HG02642 (cell line): ENCODE data around the gene SOX18.

Experiments
- ATAC-seq: cut with Tn5 transposase; IDR thresholded peaks from one replicate; pipeline ENCODE4 v1.9.1; 2021; ENCODE audit warnings: mild to moderate bottlenecking; ENCODE audit not compliant: unreplicated experiment, poor library complexity

Gene SOX18

DNA sequence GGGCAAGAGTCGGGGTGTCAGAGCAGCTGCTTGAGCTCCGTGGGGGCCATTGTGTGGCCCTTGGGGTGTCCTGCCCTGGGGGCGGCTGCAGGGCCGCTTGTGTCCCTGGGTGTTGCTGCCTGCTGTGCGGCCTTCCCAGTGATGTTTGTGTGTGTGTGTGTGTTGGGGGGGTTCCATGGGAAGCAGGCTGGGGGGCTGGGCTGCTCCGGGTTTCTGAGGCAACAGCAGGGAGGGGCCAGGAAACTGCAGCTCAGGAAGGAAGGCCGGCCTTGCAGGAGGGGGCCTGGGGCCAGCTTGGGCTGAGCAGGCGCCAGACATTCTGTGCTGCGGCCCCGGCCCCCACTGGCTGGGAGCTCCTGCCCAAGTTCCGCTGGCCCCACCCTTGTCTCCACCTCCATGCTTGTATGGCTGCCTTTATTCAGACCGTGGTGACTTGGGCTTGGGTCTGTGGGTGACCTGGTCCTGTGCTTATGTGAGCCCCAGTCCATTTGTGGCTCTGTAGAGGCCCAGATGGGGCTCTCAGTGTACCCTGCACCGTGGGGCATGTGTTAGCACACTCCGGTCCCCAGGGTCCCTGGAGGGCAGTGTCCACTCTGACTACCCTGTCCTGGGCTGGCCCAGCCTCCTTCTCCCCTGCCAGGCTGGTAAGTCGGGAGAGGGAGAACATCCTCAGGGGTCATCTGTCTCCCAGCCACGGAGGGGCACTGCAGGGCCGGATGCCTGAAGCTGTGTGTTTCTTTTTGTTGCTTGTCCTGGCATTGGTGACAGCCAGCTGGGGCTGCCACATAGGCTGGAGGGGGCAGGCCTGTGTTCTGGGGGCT, 4.6 kb upstream of the SOX18 start:
- no peak for ATAC-seq

DNA sequence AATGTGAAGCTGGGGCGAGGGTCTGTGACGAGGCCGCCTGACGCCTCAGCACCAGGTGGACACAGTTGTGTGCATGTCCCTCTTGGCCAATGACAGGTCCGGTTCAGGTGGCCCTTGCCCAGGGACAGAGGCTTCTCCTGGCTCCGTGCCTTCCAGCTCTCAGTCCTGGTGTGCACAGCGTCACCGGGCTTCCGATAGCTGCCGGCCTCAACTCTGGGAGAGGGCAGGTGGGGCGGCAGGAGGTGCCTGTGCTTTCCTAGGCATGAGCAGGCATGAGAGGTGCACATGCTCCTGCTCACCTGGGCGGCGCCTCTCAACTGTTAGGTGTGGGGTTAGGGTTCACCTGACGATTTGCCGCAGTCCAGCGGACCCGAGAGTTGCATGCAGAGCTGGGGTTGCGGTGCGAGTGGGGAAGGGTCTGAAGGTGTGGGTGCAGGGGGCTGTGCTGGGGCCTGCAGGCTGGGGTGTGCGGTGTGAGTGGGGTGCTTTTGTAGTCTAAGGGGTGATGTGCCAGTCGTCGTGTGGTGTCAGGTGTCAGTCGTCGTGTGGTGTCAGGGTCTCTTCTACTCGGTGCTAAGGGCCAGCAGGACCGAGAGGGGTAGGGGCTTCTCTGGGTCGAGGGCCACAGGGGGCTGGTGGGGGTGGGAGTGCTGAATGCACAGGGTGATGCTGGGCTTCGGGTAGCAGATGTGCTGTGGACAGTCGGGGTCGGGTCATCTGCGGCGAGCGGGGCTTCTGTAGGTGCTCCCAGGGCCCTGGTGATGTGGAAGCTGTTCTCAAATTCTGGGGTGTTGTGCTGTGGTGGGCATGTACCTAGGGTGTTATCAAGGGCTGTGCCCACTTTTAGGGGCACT, 3.8 kb upstream of the SOX18 start:
- no peak for ATAC-seq

DNA sequence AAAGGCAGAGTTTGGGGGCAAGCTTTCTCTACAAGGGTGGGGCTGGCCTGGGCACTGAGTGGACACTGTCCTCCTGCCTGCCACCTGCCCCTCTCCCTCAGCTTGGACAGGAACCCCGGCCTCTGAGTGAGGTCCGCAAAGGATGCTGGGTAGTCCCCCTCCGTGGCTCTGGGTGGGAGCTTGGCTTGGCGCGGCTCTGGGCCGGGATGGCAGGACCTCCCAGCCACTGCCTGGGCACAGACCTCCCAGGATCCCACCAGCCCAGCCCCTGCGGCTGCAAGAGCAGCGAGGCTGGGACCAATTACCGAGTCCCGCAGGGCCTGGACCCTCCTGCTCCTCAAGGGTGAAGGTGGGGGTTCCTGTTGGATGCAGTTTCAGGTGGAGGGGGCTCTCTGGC, 2.9 kb upstream of the SOX18 start:
- no peak for ATAC-seq

DNA sequence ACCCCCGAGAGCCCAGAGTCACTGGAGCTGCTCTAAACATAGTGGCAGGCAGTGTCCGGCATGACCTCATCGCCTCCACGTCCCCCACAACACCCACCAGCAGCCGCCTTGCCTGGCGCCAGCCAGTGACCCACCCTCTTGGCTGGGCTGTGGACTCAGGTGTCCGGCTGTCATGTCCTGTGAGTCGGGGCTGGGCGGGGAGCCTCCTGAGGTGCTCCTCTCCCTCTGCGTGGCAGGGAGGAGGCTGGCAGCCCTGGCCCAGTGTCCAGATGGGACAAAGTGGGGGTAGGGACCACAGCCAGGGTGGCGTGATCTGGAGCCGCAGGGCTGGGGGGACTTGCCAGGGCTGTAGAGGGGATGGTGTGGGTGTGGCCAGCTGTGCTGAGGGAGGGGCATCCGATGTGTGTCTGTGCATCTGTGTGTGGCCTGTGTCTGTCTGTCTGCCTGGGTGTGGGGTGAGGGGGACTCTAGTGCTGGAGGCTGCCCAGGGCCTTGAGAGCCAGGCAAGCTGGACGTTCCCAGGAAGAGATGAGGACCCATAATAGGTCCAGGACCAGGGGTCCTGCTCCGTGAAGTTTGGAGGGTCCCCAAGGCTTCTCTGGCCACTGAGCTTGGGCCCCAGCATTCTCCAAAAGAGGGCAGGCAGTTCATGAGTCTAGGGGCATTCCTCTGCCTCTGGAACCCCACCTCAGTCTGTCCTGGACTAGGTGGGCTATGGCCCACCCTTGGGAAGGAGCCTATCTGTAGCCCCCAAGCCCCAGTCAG, 2.3 kb upstream of the SOX18 start:
- ATAC-seq: no peak

DNA sequence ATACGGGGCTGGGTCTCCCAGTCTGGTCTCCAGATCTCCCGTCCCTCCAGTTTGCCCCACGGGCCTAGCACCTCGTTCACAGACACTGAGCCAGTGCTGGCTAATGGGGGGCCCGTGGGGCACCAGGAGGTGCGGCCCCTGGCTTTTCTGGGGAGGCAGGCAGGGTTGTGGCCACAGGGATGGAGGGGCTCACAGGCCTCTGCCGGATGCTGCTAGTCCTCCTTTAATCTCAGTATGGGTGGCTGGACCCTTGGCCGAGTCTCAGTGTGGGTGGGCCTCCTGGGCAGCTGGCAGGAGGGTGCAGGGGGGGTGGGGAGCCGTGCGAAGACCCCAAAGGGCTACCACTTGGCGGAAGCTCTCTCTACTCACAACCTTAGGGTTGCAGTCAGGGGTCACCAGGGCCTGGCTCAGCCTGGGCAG, 1.6 kb upstream of the SOX18 start:
- no peak for ATAC-seq

DNA sequence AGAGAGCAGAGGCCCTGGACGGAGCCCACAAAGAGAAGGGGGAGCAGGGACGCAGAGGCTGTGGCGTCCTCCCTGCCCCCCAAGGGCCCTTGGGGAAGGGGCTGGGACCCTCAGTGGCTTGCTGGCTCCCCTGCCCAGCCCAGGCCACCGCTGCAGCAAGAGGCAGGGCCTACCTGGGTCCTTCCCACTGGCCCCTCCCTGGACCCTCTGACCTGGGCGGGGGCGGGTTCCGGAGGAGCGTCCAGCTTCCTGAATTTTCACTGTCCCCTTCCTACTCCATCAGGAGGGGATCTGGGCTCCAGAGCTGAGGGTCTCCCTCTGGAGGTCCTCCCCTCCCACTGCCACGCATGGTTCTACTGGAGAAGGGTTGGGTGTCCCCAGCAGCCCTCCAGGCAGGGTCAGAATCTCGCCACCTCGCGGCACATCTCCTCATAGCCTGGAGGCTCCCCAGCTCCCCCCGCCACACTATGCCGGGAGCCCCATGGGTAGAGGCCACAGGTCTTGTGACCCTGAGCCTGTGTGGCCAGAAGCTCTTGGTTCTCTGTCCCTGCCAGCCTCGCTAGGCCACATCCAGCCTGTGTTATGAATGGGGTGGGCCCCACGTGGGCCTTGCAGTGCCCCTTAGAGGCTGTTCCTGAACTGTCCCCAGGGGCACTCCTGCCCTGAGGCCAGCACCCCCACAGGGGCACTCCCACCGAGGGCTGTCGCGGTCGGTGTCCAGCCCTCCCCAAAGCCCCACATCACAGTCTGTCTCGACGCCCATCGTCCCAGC, 1.0 kb upstream of the SOX18 start:
- no peak for ATAC-seq

DNA sequence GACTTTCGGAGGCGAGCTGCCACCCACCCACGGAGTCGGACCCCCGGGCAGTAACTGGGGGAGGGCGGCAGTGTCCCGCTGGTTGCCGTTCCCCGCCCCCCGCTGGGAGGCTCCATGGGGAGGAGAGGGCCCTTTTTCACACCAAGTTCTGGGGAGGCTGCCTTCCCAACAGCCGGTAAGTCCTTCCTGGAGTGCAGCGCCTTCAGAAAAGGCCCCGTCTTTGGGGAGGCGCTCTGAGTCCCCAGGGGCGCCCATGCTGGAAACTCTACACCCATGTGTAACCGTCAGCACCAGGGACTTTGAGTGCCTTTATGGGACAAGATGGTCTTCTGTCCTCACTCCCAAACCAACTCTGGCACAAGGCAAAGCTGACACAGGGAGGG, 430 bp upstream of the SOX18 start:
- no peak for ATAC-seq

DNA sequence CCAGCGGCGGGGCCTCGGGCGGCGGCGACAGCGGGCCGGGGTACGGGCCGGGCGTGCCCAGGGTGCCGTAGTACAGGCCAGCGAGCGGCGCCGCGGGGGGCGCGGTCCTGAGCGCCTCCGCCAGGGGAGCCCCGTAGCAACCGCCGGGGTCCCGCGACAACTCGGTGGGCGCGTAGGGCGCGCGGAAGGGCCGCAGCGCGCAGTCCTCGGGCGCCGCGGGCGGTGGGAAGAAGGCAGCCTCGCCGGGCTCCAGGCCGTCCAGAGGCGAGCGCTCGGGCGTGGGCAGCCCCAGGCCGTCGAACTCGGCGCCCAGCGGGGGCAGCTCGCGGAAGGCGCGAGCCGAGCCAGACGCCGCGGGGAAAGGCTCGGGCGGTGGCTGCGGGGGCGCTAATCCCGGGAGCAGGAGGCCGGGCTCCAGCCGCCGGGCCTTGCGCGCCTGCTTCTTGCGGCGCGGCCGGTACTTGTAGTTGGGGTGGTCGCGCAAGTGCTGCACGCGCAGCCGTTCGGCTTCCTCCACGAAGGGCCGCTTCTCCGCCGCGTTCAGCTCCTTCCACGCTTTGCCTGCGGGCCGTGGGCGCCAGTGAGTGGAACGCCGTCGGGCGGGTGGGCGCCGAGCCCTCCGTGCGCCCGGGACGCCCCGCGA, 916 bp downstream of the SOX18 start:
- ATAC-seq: no peak

DNA sequence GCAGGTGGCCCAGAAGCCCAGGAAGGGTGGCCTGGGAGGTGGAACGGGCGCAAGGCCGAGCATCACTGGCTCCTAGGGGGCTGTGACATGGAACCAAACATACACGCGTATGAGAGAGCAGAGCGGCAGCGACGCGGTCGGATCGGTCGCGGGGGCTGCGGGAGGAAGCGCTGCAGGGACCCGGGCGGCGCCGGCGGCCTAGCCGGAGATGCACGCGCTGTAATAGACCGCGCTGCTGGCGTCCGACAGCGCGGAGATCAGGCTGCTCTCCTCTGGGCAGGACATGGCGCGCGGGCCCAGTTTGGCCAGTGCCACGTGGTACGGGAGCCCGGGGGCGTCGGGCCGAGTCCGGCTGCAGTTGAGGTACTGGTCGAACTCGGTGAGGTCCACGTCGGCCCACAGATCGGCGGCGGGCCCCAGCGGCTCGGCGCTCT, 1.5 kb downstream of the SOX18 start:
- no peak for ATAC-seq

DNA sequence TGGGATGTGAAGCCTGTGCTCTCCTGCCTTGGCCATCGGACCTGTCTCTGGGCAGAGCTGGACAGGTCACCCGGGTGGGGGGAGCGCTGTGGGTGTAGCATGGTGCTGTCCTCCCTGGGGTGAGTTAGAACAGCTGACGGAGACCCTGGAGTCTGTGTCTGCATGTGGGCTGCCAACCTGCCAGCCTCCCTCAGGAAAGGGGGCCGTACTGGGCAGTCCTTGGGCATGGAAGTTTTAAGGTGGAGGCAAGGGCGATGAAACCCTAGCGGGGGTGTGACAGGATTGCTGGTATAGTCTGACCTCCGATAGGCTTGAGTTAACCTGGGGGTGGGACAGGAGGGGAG, 2.4 kb downstream of the SOX18 start:
- ATAC-seq: no peak

DNA sequence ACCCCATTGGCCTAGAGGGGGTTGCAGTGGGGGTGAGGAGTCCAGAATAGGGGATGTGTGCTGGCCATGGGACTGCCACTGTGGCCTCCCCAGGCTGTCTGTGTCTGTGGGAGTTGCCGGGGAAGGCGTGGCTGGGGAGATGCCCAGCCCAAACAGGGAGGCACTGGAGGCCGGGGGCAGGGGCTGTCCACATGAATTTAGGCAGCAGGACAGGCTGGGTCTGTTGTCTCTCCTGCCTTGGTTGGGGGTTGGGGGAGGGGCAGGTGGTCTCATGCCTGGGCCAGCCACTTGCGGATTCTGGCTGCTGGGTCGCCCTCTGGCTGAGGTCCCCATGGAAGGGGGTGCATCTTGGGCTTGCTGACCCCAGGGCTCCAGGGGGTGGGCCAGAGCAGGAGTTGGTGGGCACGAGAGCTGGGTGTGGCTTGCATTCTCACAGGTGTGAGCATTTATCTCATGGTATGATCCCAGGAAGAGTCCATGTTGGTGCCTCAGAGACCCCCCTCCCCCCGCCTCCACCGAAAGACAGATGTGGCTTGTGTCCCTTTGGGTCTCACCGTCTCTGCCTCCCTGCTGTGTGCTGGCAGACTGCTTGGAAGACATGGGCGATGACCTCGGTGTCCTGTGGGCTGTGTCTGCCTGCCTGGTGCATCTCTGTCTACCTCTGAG, 4.0 kb downstream of the SOX18 start:
- no peak for ATAC-seq

DNA sequence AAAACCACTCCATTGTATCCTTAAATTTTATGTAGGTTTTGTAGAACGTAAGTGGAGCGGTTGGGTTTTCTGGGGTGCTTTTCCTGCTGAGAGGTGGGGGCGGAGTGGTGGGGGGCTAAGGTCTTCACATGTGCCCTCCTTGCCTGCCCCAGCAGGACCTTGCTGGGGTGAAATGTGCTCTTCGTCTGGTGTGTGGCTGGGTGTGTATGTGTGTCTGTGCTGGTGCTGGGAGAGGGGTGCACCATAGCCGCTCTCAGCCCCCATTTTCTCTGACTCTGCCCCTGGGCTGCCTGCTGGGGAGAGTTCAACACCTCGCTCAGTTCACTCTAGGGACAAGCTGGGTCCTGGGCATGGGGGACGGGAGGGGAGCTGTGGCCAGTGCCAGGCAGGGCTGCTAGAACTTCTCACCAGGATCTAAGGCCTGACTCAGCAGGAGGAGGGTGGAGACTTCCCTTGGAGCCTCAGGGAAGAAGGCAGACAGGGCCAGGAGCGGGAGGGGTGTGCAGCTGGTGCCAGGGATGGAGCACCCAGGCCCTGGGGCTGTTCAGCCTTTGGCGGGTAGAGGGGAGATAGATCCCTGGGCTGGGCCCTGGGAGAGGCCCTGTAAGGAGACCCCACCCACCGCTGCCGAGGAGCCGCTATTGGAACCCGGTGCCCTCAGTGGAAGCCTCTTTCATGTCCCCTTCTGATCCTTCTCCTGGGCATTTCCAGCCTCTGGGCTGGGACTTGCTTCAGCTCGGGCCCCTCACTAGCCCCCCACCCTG, 4.8 kb downstream of the SOX18 start:
- no peak for ATAC-seq

DNA sequence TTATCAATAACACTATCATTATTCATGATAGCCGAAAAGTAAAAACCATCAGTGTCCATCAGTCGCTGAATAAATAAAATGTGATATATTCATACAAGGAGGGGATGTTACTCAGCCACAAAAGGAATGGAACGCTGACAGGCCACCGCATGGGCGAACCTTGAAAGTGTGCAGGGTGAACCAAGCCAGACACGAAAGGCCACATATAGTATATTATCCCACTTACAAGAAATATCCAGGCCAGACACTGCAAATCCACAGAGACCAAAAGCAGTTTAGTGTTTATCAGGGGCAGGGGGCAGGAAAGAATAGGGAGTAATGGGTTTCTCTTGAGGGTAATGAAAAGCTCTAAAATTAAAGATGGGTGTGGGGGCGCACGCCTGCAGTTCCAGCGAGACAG, 5.7 kb downstream of the SOX18 start:
- ATAC-seq: no peak

DNA sequence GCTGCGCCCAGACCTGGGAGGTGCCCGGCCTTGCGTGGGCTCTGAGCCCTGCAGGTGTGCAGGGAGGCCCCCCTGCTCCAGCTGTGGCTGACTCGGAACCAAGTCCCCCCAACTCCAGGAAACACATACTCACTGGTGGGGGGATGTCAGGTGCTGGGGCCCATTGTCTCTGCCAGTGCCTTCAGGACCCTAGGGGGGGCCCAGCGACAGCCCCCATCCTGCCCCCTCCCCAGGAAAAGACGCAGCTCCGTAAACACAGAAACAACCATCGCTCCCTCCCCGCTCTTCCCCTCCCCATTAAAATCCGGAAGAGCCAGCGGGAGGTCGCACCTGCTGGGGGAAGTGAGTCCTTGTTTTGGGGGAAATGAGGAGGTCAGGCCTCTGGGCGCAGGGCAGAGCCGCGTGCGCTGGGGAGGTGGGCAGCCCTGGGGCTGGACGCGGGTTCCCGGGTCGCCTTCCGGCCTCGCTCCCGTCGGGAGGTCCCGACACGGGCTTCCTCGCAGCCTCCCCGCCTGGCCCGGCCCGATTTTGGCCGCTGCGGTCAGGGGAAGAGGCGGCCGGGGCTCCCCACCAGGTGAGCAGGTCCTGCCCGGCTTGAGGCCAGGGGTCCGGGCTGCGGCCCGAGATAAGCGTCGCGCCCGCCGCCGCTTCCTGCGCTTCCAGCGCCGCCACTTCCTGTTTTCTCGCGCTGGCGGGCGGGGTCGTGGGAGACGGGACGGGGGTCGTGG, 7.2 kb downstream of the SOX18 start:
- ATAC-seq: no peak

DNA sequence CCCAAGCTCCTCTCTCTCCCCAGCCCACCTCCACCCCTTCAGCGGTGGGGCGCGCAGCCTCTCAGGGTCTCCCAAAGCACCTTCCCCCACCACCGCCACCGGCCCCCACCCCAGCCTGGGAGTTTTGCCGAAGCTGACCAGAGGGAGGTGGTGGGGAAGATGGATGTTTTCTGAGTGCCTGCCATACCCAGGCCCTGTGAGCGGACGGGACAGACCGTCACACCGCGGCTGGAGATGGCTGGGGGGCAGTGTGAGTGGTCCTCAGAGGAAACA, 7.7 kb downstream of the SOX18 start:
- no peak for ATAC-seq

DNA sequence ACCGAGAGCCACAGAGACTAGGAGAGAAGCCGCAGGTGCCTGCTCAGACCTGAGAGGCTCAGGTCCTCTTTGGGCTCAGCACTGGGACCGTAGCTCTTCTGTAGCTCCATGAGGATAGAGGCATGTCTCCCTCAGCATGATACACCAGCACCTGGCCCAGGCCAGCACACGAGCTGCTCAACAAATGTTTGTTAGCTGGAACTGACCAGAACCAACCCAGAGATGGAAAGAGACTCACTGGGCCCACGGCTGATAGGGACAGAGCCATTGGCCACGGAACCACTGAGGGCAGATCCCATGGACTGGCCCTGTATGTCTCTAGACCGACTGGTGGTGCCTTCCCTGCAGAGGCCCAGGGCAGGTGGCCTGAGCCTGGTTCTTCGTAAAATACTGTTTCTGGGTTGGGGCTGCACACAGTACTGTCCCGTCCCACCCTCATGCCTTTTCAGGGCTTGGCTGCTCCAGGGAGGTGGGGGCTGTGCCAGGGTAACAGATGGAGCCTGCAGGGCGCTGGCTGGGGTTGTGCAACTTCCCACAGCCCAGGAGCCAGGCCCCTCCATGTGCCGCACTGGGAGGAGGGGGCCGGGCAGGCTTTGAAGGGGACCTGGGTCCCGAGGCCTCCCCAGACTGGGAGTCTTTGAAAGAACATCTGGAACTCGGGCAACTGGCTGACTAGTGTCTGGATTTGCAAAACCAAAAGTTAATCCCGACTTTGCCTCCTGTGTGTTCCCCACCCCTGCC, 8.2 kb downstream of the SOX18 start:
- ATAC-seq: no peak

DNA sequence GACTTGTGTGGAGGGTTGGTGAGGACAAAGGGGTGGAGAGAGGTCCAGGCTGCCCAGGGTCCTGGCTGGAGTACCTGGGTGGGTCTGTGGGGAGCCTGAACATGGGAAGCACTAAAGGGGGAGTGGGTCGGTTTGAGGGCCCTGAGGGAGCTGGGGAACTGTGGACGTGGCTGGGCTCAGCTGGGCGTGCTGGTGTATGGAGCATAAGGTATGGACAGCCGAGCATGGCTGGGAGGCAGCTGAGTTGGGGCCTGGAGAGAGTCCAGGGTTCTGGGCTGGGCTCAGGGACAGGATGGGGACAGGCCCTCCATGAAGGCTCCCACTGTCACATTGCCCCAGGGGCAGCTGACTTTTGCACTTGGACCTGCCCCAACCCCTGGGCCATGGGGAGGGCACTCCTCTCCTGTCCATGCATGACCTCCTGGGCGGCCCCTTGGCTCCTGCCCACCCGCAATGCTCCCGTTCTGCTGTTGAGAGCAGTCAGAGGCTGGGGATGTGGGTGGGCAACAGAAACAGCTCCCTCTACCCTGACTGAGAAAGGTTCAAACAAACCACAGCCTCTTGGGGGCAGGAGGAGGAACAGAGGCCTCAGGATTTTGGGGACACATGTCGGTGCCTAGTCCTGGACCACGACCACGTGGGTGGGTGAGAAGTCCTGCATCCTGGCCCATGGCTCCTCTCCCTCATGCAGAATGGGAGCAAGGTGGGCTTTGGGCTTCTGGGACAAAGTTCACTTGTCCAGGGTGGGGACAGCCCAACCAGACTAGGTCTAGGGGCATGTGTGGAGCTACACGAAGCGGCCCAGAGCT, 9.0 kb downstream of the SOX18 start:
- no peak for ATAC-seq
